DND-41 (cell line): ENCODE measurements around the gene PRRX1.

Experiments
- ATAC-seq: fragments of 200-7000 bp; cut with Tn5 transposase; 3 replicates; pipeline ENCODE4 v1.9.1; 2021; ENCODE audit warnings: low read depth; ENCODE audit not compliant: insufficient read depth
- DNase-seq: peaks from one replicate; pipeline ENCODE4 v3.0.0-alpha.2; 2020
- H2AFZ ChIP-seq: 2 replicates; pipeline ENCODE4 v1.6.0; 2012; ENCODE audit warnings: low read depth, low read length
- H3K27ac ChIP-seq: 2 replicates; pipeline ENCODE4 v1.5.1; 2012; ENCODE audit warnings: low read length, inconsistent platforms
- H3K27me3 ChIP-seq: fragments of 200-600 bp; sonication (generic); 2 replicates; pipeline ENCODE4 v1.6.0; 2012; ENCODE audit warnings: low read length, mild to moderate bottlenecking, inconsistent platforms; ENCODE audit not compliant: insufficient read depth, poor library complexity
- H3K36me3 ChIP-seq: 2 replicates; pipeline ENCODE4 v1.5.1; 2012; ENCODE audit warnings: low read length, inconsistent platforms; ENCODE audit not compliant: insufficient read depth
- H3K4me1 ChIP-seq: 2 replicates; pipeline ENCODE4 v1.5.1; 2012; ENCODE audit warnings: mild to moderate bottlenecking, low read length; ENCODE audit not compliant: insufficient read depth
- H3K4me2 ChIP-seq: 2 replicates; pipeline ENCODE4 v1.6.0; 2012; ENCODE audit warnings: mild to moderate bottlenecking, moderate library complexity, low read length, inconsistent platforms; ENCODE audit not compliant: insufficient read depth
- H3K4me3 ChIP-seq, 2 experiments: fragments of 200-600 bp in 1 of 2; shearing (Covaris generic) in 1 of 2; 2 replicates each; pipeline ENCODE4 v1.5.1; 2012 to 2016; ENCODE audit warnings: inconsistent platforms in 2 of 2, low read length in 2 of 2, mild to moderate bottlenecking in 2 of 2, low read depth in 1 of 2, moderate library complexity in 1 of 2
- H3K79me2 ChIP-seq: 2 replicates; pipeline ENCODE4 v1.6.0; 2012; ENCODE audit warnings: low read length, inconsistent platforms; ENCODE audit not compliant: insufficient read depth
- H3K9ac ChIP-seq: 2 replicates; pipeline ENCODE4 v1.6.0; 2012; ENCODE audit warnings: low read depth, mild to moderate bottlenecking, inconsistent platforms, low read length, moderate library complexity
- H3K9me3 ChIP-seq: 2 replicates; pipeline ENCODE4 v1.5.1; 2012; ENCODE audit warnings: low read length, moderate library complexity, mild to moderate bottlenecking, inconsistent platforms; ENCODE audit not compliant: insufficient read depth, severe bottlenecking
- H4K20me1 ChIP-seq: 2 replicates; pipeline ENCODE4 v1.6.0; 2012; ENCODE audit warnings: low read length; ENCODE audit not compliant: insufficient read depth
- CTCF ChIP-seq: IDR thresholded peaks from 2 replicates; pipeline ENCODE4 v1.5.1; 2012; ENCODE audit warnings: borderline replicate concordance, low read length, moderate library complexity, mild to moderate bottlenecking; ENCODE audit not compliant: poor library complexity, severe bottlenecking; ENCODE audit errors: extremely low read depth
- EZH2 ChIP-seq: IDR thresholded peaks from 3 replicates; pipeline ENCODE4 v1.6.1; 2012; ENCODE audit warnings: borderline replicate concordance, low read depth, mild to moderate bottlenecking, moderate library complexity, low read length, inconsistent platforms; ENCODE audit not compliant: severe bottlenecking

Gene PRRX1

DNA sequence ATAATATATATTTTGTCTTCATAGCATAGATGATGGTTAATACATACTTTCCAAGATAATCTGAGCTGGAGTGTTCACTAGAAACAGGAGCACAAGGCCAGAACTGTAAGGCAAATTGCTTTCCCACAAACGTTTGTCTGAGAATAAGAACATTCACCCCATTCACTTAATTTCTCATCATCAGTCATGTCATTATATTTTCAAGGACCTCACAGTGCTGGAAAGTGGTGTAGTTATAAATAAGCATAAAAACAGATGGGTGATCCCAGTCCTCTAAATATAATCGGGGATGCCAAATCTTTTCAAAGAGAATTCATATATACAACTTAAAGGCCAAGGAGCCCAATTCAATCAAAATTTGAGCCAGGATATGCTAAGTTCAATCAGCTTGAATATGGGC is 8.4 kb downstream of the PRRX1 start:
- no peak overlapping the region for H3K4me3 ChIP-seq
- no peak overlapping the region for H2AFZ ChIP-seq
- H4K20me1 ChIP-seq, result no peaks in the 10 kb centered on the region
- H3K9ac ChIP-seq, result no peak overlapping the region
- no peak overlapping the region for H3K4me2 ChIP-seq
- no peaks in the 10 kb centered on the region for H3K9me3 ChIP-seq
- H3K4me1 ChIP-seq, result peaks cover 5% of the 10 kb centered on the region; the same call in 1 of the 2 replicates
- DNase-seq, result no peak
- no peaks in the 10 kb centered on the region for H3K79me2 ChIP-seq
- no peak for TF ChIP-seq EZH2
- no peak for TF ChIP-seq CTCF
- no peaks in the 10 kb centered on the region for H3K27me3 ChIP-seq
- no peak overlapping the region for H3K27ac ChIP-seq
- no peak for ATAC-seq
- no peaks in the 10 kb centered on the region for H3K36me3 ChIP-seq

GRCh38 chr1:170674239-170674638 is 10.3 kb downstream of the PRRX1 start:
- ATAC-seq, result no peak
- Histone ChIP-seq H3K27ac (no peak overlapping the region), H4K20me1 (no peaks in the 10 kb centered on the region), H3K4me3 (no peak overlapping the region), H3K4me1 (peaks cover 5% of the 10 kb centered on the region; the same call in 1 of the 2 replicates), H3K9ac (no peak overlapping the region), H3K79me2 (no peaks in the 10 kb centered on the region), H2AFZ (peak overlapping the region; percentile 50; the same call in 1 of the 2 replicates), H3K4me2 (no peak overlapping the region), H3K27me3 (no peaks in the 10 kb centered on the region), H3K9me3 (no peaks in the 10 kb centered on the region), H3K36me3 (no peaks in the 10 kb centered on the region)
- no peak for DNase-seq
- no peak for TF ChIP-seq CTCF
- TF ChIP-seq EZH2, result no peak

- Histone ChIP-seq H3K9ac (no peak overlapping the region), H3K27ac (no peak overlapping the region), H2AFZ (peak overlapping the region; percentile 16; the same call in 1 of the 2 replicates), H3K9me3 (no peaks in the 10 kb centered on the region), H3K27me3 (no peaks in the 10 kb centered on the region), H3K4me2 (no peak overlapping the region), H3K4me1 (peaks cover 5% of the 10 kb centered on the region; the same call in 1 of the 2 replicates), H4K20me1 (no peaks in the 10 kb centered on the region), H3K36me3 (no peaks in the 10 kb centered on the region), H3K79me2 (no peaks in the 10 kb centered on the region), H3K4me3 (no peak overlapping the region)
- ATAC-seq (no peak), DNase-seq (no peak)
- TF ChIP-seq CTCF (no peak), EZH2 (no peak)
These were observed 11.1 kb downstream of the PRRX1 start for GRCh38 chr1:170674986-170675385.

GRCh38 chr1:170675865-170676264 is 11.9 kb downstream of the PRRX1 start:
- H4K20me1 ChIP-seq, result no peaks in the 10 kb centered on the region
- no peak overlapping the region for H3K4me2 ChIP-seq
- DNase-seq (no peak), ATAC-seq (no peak)
- H3K4me3 ChIP-seq, result no peak overlapping the region
- no peaks in the 10 kb centered on the region for H3K79me2 ChIP-seq
- H2AFZ ChIP-seq, result peak overlapping the region; percentile 31; the same call in 1 of the 2 replicates
- no peak overlapping the region for H3K9ac ChIP-seq
- no peaks in the 10 kb centered on the region for H3K9me3 ChIP-seq
- no peak overlapping the region for H3K27ac ChIP-seq
- no peaks in the 10 kb centered on the region for H3K27me3 ChIP-seq
- no peaks in the 10 kb centered on the region for H3K36me3 ChIP-seq
- H3K4me1 ChIP-seq, result peaks cover 5% of the 10 kb centered on the region; the same call in 1 of the 2 replicates
- TF ChIP-seq EZH2 (no peak), CTCF (no peak)
